ENCODE results near the gene MCF2L2.

GRCh38 chr3:183356920-183357319 lies 71.5 kb downstream of the MCF2L2 start:
- TF ChIP-seq TCF4 (CRISPR knock-in tag; IDR thresholded peaks at IDR 0.05; ENCODE audit: borderline replicate concordance): no peak
- TF ChIP-seq OSR1 (CRISPR knock-in tag; IDR thresholded peaks at IDR 0.05): no peak
- no peak for TF ChIP-seq ESRRG (CRISPR knock-in tag; IDR thresholded peaks at IDR 0.05)
- TF ChIP-seq, protein P1, sequence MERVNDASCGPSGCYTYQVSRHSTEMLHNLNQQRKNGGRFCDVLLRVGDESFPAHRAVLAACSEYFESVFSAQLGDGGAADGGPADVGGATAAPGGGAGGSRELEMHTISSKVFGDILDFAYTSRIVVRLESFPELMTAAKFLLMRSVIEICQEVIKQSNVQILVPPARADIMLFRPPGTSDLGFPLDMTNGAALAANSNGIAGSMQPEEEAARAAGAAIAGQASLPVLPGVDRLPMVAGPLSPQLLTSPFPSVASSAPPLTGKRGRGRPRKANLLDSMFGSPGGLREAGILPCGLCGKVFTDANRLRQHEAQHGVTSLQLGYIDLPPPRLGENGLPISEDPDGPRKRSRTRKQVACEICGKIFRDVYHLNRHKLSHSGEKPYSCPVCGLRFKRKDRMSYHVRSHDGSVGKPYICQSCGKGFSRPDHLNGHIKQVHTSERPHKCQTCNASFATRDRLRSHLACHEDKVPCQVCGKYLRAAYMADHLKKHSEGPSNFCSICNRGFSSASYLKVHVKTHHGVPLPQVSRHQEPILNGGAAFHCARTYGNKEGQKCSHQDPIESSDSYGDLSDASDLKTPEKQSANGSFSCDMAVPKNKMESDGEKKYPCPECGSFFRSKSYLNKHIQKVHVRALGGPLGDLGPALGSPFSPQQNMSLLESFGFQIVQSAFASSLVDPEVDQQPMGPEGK (CRISPR knock-in tag; IDR thresholded peaks at IDR 0.05; ENCODE audit: borderline replicate concordance): no peak
- TF ChIP-seq GLIS3 (CRISPR knock-in tag; IDR thresholded peaks at IDR 0.05): no peak

Measured in SK-N-SH treated with all-trans-retinoic acid at 6 μM for 48 hours (cell line).